Measurements from ENCODE around the gene SPINT1.

Gene SPINT1

GRCh38 chr15:40863660-40864270 is 19.9 kb downstream of the SPINT1 start:
- DNase-seq = no peak

- DNase-seq = no peak
Measured at GRCh38 chr15:40867199-40867598, 23.4 kb downstream of the SPINT1 start.

- no peak for DNase-seq
Measured at GRCh38 chr15:40869686-40870085, 25.8 kb downstream of the SPINT1 start.

DNA sequence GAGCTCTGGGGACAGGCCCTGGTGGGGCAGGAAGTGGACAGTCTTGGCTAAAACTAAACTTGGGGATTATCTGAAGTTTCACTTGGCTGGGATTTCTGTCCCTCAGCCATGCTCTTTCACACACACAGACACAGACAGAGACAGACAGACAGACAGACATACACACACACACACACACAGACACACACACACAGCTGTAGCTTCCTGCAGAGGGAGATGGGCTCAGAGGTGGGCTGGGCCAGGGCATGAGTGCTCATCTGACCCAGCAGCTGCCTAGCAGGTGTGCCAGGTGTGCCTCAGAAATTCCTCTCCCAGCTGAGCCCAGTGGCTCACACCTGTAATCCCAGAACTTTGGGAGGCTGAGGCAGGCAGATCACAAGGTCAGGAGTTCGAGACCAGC is 26.9 kb downstream of the SPINT1 start:
- no peak for DNase-seq

GRCh38 chr15:40871749-40872617 is 28.1 kb downstream of the SPINT1 start:
- DNase-seq = no peak

DNA sequence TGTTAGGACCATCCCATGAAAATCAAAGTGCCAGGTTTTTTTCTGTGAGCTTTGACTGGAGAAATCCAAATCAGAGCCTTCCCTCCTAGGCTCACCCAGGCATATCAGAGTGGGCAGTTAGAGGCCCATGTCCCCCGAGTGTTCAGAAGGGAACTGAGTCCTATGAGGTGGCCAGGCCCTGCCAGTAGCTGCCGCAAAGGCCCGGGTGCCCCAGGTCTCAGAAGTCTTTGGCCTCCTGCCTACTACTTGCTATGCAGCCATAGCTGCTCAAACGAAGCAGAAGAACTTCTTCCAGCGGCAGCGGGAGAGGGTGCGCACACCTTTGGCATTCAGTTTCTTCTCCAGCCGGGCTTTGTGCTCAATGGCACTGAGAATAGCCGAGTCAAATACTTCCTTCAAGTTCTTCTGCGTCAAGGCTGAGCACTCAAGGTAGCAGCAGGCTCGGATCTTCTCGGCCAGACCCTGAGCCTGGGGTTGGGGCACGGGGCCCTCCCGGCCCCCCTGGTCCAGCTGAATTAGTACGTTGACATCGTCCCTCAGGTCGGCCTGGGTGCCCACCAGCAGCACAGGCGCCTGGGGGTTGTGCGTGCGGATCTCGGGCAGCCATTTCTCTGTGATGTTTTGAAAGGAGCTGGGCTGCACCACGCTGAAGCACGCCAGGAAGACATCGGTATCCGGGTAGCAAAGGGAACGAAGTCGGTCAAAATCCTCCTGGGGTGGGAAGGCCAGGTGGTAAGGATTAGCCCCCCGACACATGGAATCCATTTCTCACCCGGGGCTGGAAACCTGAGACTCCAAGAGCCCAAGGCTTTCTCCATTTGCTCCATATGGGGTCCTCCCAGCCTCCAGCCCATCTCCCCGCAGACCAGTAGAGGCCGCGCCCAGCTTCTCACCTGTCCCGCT is 29.2 kb downstream of the SPINT1 start:
- DNase-seq = no peak

GRCh38 chr15:40873694-40874561 is 30.1 kb downstream of the SPINT1 start, which contains the start of gene RHOV:
Gene RHOV, minus strand, starts transcription at chr15:40874234. Its CDS starts 95 bp downstream, at chr15:40874139.
- DNase-seq = peak; percentile 29 to 50

GRCh38 chr15:40875991-40876730 is 32.3 kb downstream of the SPINT1 start:
- no peak for DNase-seq

DNA sequence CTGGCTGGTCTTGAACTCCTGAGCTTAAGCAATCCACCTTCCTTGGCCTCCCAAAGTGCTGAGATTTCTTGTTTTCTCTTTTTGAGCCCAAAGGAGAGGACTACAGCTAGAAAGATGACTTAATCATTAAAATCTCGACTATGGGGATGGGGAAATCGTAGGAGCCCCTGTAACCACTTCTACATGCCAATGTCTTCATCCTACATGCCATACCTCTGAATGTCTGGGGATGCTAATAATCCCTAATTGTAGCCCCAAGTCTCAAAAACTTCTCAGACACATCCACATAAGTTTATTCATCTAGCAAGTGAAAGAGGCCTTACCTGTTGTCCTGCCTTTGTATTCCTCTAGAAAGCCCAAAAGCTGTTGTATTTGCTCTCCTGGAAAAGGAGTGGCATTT is 33.8 kb downstream of the SPINT1 start:
- DNase-seq = no peak

- DNase-seq = peak in 1 of 2 donors; percentile 15
Measured at GRCh38 chr15:40878785-40879184, 34.9 kb downstream of the SPINT1 start.

DNA sequence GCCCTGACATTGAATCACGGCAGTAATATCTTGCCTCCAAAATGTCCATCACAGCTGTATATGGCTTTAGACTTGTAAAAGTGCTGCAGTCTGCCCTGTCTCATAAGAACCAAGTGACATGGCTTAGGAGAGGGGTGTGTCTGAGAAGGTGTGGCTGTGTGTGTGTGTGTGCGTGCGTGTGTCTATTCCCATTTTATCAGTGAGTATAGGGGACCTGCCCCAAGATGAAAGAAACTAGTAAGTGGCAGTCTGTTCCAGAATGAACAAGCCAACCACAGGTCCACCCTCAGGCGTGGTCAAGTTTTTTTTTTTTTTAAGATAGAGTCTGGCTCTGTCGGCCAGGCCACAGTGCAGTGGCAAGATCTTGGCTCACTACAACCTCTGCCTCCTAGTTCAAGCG is 35.8 kb downstream of the SPINT1 start:
- no peak for DNase-seq

- no peak for DNase-seq
Measured at GRCh38 chr15:40881351-40881750, 37.5 kb downstream of the SPINT1 start.

- DNase-seq = no peak
Measured at GRCh38 chr15:40886586-40886985, 42.7 kb downstream of the SPINT1 start.

- no peak for DNase-seq
Measured at GRCh38 chr15:40889112-40889511, 45.3 kb downstream of the SPINT1 start.

DNA sequence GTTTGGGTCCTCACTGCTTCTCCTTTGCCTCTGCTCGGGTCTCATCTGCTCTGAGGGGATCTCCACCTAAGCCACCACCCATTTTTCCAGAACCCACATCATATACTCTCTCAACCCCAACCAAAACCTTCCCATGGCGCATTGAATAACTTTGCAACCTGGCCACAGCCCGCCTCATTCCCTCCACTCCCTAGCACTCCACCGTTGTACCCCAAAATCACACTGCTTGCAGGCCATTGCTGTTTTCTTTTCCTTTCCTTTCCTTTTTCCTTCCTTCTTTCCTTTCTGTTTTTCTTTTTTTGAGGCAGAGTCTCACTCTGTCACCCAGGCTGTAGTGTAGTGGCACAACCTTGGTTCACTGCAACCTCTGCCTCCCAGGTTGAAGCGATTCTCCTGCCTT is 47.3 kb downstream of the SPINT1 start:
- no peak for DNase-seq

DNA sequence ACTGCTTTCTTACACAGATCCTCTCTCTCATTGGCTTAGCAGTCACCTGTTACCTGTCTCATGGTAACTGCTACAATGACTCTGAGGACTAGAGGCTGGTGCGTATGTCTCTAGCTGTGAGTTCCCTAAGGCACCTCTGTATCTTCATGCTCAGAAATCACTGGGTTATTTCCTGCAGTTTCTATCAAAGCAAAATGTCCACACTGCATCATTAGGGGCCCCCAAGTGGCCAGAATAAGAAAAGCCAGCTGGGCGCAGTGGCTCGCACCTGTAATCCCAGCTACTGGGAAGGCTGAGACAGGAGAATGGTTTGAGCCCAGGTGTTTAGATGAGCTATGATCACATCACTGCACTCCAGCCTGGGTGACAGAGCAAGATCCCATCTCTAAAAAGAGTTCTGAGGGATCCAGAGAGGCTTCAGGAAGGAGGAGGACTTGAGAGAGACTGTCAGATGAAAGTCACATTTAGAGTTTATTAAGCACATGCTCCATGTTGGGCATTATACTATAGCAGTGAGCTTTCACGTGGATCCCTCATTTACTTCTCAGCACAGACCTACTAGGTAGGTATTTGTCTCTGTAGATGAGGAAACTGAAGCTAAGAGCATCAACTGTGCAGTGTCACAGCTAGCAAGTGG is 48.1 kb downstream of the SPINT1 start:
- peak; percentile 20 to 52 for DNase-seq

GRCh38 chr15:40892447-40893012 is 48.7 kb downstream of the SPINT1 start:
- DNase-seq = no peak

- no peak for DNase-seq
Measured at GRCh38 chr15:40893019-40893670, 49.3 kb downstream of the SPINT1 start.

DNA sequence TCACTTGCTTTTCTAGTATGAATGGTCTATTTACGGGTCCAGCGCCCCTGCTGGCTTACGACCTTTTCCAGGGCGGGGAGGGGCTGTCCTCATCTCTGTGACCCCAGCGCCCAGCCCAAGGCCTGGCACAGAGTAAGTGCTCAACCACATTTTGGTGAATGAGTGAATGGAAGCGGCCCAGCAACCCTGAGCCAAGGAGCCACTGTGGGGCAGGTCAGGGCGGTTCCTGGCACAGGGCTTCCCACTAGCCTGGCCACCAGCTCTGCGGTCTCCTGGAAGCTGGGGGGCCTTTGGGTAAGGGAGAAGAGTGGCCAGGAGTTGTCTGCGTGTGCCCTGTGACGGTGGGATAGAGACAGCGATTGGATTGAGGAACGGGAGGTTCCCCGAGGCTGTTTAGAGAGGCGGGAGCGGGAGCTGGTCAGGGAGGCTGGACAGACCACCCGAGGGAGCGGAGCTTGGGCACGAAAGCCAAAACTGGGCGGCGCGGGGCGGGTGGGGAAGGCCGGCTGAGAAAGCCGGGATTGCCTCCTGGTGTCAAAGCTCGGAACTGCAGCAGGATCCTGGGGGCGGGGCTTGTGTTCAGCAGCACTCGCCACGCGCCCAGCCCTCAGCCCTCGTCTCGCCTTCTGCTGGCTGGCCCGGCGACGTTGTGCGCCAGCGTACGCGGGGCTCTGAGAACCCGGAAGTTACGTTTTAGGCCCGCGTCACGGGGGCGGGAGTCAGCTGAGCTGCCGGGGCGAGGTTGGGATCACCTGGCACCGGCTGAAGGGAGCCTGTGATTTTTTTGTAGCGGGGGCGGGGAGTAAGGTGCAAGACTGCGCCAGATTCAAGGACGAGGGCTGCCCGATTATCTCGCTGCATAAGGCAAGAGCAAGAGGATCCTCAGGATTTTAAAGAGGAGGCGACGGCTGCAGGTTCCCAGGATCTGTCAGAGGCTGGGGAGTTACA is 50.2 kb downstream of the SPINT1 start, which contains the start of gene VPS18:
Gene VPS18, plus strand, starts transcription at position 718 of the 948 bp plus-strand sequence. CDS start 319 bp downstream, outside the sequence.
- DNase-seq = peak; percentile 97 to 98
